GM18507 (cell line): ENCODE data around the gene EXOSC7.
"Not testable (repeated sequence)": the region's sequence is repeated elsewhere in the genome, so short reads cannot be mapped to it uniquely, and the experiment has no call there.

Experiments used
- DNase-seq: peaks from one replicate; pipeline ENCODE4 v3.0.0; 2011; ENCODE audit warnings: low read depth; ENCODE audit not compliant: insufficient read length; ENCODE audit errors: extremely low spot score
- FAIRE-seq: peaks from 2 replicates; lab custom pipeline; 2011; peaks lifted over from hg19 to GRCh38; lab: Jason Lieb, UNC

EXOSC7 gene

GRCh38 chr3:44960387-44961026, 15.5 kb upstream of the EXOSC7 start:
- no peak for DNase-seq
- FAIRE-seq: peak; percentile 44

- no peak for FAIRE-seq
- no peak for DNase-seq
Measured at GRCh38 chr3:44961888-44962287, 14.2 kb upstream of the EXOSC7 start.

GRCh38 chr3:44962621-44963393, 13.2 kb upstream of the EXOSC7 start:
- no peak for FAIRE-seq
- no peak for DNase-seq

GRCh38 chr3:44963571-44964325, 12.3 kb upstream of the EXOSC7 start:
- FAIRE-seq (no peak), DNase-seq (no peak)

GRCh38 chr3:44965165-44965564, 10.9 kb upstream of the EXOSC7 start:
- DNase-seq (no peak), FAIRE-seq (no peak)

- DNase-seq: no peak
- peak; percentile 52 for FAIRE-seq
Measured at GRCh38 chr3:44966795-44967278, 9.2 kb upstream of the EXOSC7 start.

GRCh38 chr3:44968447-44968858, 7.6 kb upstream of the EXOSC7 start:
- DNase-seq (no peak), FAIRE-seq (no peak)

GRCh38 chr3:44969154-44969827, 6.8 kb upstream of the EXOSC7 start:
- FAIRE-seq: no peak
- DNase-seq: no peak

- DNase-seq (no peak), FAIRE-seq (no peak)
Measured at GRCh38 chr3:44969828-44970179, 6.2 kb upstream of the EXOSC7 start.

- DNase-seq (no peak), FAIRE-seq (no peak)
Measured at GRCh38 chr3:44970926-44971490, 5.0 kb upstream of the EXOSC7 start.

GRCh38 chr3:44974416-44974815, 1.6 kb upstream of the EXOSC7 start:
- DNase-seq (no peak), FAIRE-seq (no peak)

GRCh38 chr3:44981220-44981619, 5.2 kb downstream of the EXOSC7 start:
- DNase-seq: no peak
- no peak for FAIRE-seq

- FAIRE-seq (peak; percentile 72), DNase-seq (no peak)
Measured at GRCh38 chr3:44981751-44982150, 5.7 kb downstream of the EXOSC7 start.

- DNase-seq (no peak), FAIRE-seq (no peak)
Measured at GRCh38 chr3:44982817-44983216, 6.8 kb downstream of the EXOSC7 start.

- FAIRE-seq (no peak), DNase-seq (no peak)
Measured at GRCh38 chr3:44983484-44983941, 7.5 kb downstream of the EXOSC7 start.

- DNase-seq (no peak), FAIRE-seq (no peak)
Measured at GRCh38 chr3:44984335-44984734, 8.3 kb downstream of the EXOSC7 start.

GRCh38 chr3:44986330-44986729, 10.3 kb downstream of the EXOSC7 start:
- FAIRE-seq, DNase-seq: not testable (repeated sequence)

- no peak for FAIRE-seq
- no peak for DNase-seq
Measured at GRCh38 chr3:44987332-44987731, 11.3 kb downstream of the EXOSC7 start.

GRCh38 chr3:44988073-44988472, 12.0 kb downstream of the EXOSC7 start:
- DNase-seq (no peak), FAIRE-seq (peak; percentile 62)
